Thymus (tissue), 11 donors: Measurements from ENCODE around the gene WWC2. TPM values are rescaled to one million over a fixed set of nuclear protein-coding genes. Genes with fewer than 3 reads are reported as not detected.

Experiments used
- DNase-seq, 9 donors: peaks; one replicate each; pipeline ENCODE4 v3.0.0-alpha.2; 2013; ENCODE audit warnings: low spot score in 9 of 9, low read depth in 6 of 9, missing footprints in 1 of 9
- H3K27ac ChIP-seq, 2 donors: one replicate each; pipeline ENCODE4 v1.5.1; 2013; ENCODE audit warnings: control low read depth in 1 of 2, low read depth in 1 of 2, low read length in 1 of 2, mild to moderate bottlenecking in 1 of 2, moderate library complexity in 1 of 2
- H3K27me3 ChIP-seq, 2 donors: one replicate each; pipeline ENCODE4 v1.5.1; 2013; ENCODE audit warnings: low read length in 1 of 2; ENCODE audit not compliant: control insufficient read depth in 2 of 2, insufficient read depth in 1 of 2
- H3K36me3 ChIP-seq, 2 donors: one replicate each; pipeline ENCODE4 v1.5.1; 2013; ENCODE audit warnings: low read length in 1 of 2, mild to moderate bottlenecking in 1 of 2, moderate library complexity in 1 of 2; ENCODE audit not compliant: control insufficient read depth in 2 of 2, insufficient read depth in 2 of 2
- H3K4me1 ChIP-seq, 2 donors: one replicate each; pipeline ENCODE4 v1.5.1; 2013; ENCODE audit warnings: low read length in 2 of 2; ENCODE audit not compliant: control insufficient read depth in 2 of 2, insufficient read depth in 2 of 2
- H3K4me3 ChIP-seq, 2 donors: one replicate each; pipeline ENCODE4 v1.5.1; 2013; ENCODE audit warnings: low read length in 2 of 2, control low read depth in 1 of 2, mild to moderate bottlenecking in 1 of 2
- H3K9me3 ChIP-seq, 2 donors: one replicate each; pipeline ENCODE4 v1.5.1; 2013; ENCODE audit warnings: low read length in 1 of 2, mild to moderate bottlenecking in 1 of 2; ENCODE audit not compliant: control insufficient read depth in 2 of 2, insufficient read depth in 1 of 2
- WGBS: extraction: QIAGEN DNeasy Blood & Tissue Kit; methylation state at CpG from one replicate; pipeline ENCODE4 v1.1.7; 2013; 5-methylcytosine and 5-hydroxymethylcytosine counted together
- polyA plus RNA-seq: library from polyadenylated mRNA; stranded (reverse); fragments of 200-250 nt; gene quantifications from one replicate; pipeline ENCODE4 v1.2.3, GENCODE V29; 2013
- total RNA-seq: library from RNA; stranded (reverse); fragments of 120-200 nt; gene quantifications from one replicate; pipeline ENCODE4 v1.2.4, GENCODE V29; 2013
- donor health status: healthy.

The WWC2 gene
- total and polyA plus RNA-seq, 2 donors, result 1.5 to 2.5 TPM

GRCh38 chr4:183289688-183290087, 190.6 kb downstream of the WWC2 start:
- 93% methylated on average over 5 of the region's 5 CpGs for WGBS
- Histone ChIP-seq H3K27me3 (no peaks in the 10 kb centered on the region), H3K27ac (no peak overlapping the region), H3K4me3 (no peak overlapping the region), H3K4me1 (no peaks in the 10 kb centered on the region), H3K9me3 (no peaks in the 10 kb centered on the region), H3K36me3 (no peaks in the 10 kb centered on the region)
- DNase-seq, result no peak

DNA sequence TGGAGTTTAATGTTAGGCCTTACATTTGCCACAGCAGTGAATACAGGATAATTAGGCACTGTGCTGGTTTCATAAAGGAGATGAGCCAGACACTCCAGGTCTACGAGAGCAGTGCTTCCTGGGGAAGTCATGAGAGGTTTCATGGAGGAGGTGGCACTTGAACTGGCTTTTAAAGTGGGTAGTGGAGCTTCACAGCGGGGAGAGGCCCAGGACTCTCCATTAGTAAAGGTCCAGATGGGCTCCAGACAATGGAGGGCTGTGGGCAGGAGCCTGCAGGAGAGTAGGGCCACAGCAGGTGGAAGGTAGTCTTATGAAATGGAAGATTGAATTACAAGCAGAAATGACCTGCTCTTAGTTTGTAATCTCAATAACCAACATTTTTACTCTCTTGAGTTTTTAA, 192.0 kb downstream of the WWC2 start:
- Histone ChIP-seq H3K4me3 (no peak overlapping the region), H3K4me1 (no peaks in the 10 kb centered on the region), H3K27ac (no peak overlapping the region), H3K36me3 (no peaks in the 10 kb centered on the region), H3K9me3 (no peaks in the 10 kb centered on the region), H3K27me3 (no peaks in the 10 kb centered on the region)
- no peak for DNase-seq
- 94% methylated on average over 2 of the region's 2 CpGs for WGBS

- WGBS, result 95% methylated on average over 10 of the region's 10 CpGs
- Histone ChIP-seq H3K9me3 (no peaks in the 10 kb centered on the region), H3K4me3 (no peak overlapping the region), H3K27ac (no peak overlapping the region), H3K27me3 (no peaks in the 10 kb centered on the region), H3K36me3 (no peaks in the 10 kb centered on the region), H3K4me1 (no peaks in the 10 kb centered on the region)
- DNase-seq, result no peak
Observed at GRCh38 chr4:183295711-183296110, 196.7 kb downstream of the WWC2 start.

DNA sequence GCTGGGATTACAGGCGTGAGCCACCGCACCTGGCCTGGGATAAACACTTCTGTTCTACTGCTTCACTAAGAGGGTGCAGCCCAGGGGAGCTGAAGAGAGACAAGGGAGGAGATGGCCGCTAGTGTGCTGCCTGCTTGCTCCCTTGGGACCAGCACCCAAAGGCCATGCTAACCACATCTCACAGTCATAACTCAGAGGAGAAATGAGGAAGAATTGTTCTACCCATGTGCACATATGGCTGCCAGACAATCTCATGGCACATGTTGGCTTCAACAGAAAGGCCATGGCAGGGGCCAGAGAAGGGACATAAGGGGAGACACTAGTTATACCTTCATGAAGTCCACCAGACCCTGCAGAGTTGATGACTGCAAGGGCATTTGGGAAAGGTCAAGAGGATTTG, 198.6 kb downstream of the WWC2 start:
- 98% methylated on average over 3 of the region's 3 CpGs for WGBS

DNA sequence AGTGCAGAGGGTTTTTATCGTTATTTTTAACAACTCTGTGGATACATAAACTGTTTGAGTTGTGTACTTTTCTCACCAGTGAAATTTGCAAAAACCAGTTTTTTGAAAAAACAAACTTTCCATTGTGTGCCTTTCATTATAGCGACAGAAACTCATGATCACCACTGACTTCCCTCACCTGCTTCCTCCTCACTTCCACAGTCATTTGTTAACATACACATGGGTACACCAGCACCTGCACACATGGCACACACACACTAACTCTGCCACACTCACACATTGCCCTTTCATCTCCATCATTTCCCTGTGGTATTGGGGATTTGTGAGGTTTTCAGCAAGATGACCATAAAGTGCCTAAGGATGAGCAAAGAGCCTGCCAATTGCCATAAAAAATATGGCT, 200.4 kb downstream of the WWC2 start:
- Histone ChIP-seq H3K36me3 (no peaks in the 10 kb centered on the region), H3K9me3 (no peaks in the 10 kb centered on the region), H3K27ac (no peak overlapping the region), H3K4me3 (no peak overlapping the region), H3K27me3 (no peaks in the 10 kb centered on the region), H3K4me1 (no peaks in the 10 kb centered on the region)
- DNase-seq, result no peak
- 38% methylated on average over 2 of the region's 2 CpGs for WGBS

More for the DNA sequence above, 198.6 kb downstream of the WWC2 start:
- no peaks in the 10 kb centered on the region for H3K27me3 ChIP-seq
- no peaks in the 10 kb centered on the region for H3K4me1 ChIP-seq
- no peak overlapping the region for H3K4me3 ChIP-seq
- H3K36me3 ChIP-seq, result no peaks in the 10 kb centered on the region
- no peak for DNase-seq
- H3K27ac ChIP-seq, result no peak overlapping the region
- H3K9me3 ChIP-seq, result no peaks in the 10 kb centered on the region

GRCh38 chr4:183300070-183300469, 201.0 kb downstream of the WWC2 start:
- Histone ChIP-seq H3K27me3 (no peaks in the 10 kb centered on the region), H3K27ac (no peak overlapping the region), H3K4me1 (no peaks in the 10 kb centered on the region), H3K9me3 (no peaks in the 10 kb centered on the region), H3K36me3 (no peaks in the 10 kb centered on the region), H3K4me3 (no peak overlapping the region)
- no peak for DNase-seq
- WGBS, result 95% methylated on average over 6 of the region's 6 CpGs

DNA sequence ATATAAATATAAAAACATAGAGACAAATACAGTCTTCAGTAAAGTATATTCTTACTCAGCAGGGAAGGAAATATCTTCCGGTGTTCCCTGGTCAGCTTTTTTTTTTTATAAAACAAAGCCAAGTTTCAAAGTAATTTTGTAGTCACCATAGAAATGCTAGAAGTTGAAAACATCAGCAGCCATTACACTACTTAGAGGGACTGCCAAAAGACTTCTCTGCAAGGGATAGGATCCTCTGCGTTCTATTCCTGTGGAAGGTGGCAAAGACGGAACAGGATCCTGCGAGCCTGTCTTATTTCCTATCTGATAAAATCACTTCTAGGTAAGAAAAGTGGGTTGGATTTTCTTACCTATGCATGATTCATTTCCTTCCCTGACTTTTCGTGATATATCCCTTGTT, 201.6 kb downstream of the WWC2 start:
- DNase-seq, result no peak
- no peaks in the 10 kb centered on the region for H3K4me1 ChIP-seq
- WGBS, result 92% methylated on average over 5 of the region's 5 CpGs

GRCh38 chr4:183303301-183303700, 204.2 kb downstream of the WWC2 start:
- Histone ChIP-seq H3K36me3 (no peaks in the 10 kb centered on the region), H3K9me3 (no peaks in the 10 kb centered on the region), H3K4me1 (no peaks in the 10 kb centered on the region), H3K27ac (no peak overlapping the region), H3K27me3 (no peaks in the 10 kb centered on the region), H3K4me3 (no peak overlapping the region)
- no peak for DNase-seq
- WGBS, result 97% methylated on average over 4 of the region's 4 CpGs

More for the DNA sequence above, 201.6 kb downstream of the WWC2 start:
- Histone ChIP-seq H3K27ac (no peak overlapping the region), H3K4me3 (no peak overlapping the region), H3K27me3 (no peaks in the 10 kb centered on the region), H3K9me3 (no peaks in the 10 kb centered on the region), H3K36me3 (no peaks in the 10 kb centered on the region)

- no peak overlapping the region for H3K27ac ChIP-seq
- H3K4me3 ChIP-seq, result no peak overlapping the region
- no peaks in the 10 kb centered on the region for H3K27me3 ChIP-seq
- no peaks in the 10 kb centered on the region for H3K9me3 ChIP-seq
- H3K4me1 ChIP-seq, result no peaks in the 10 kb centered on the region
- no peak for DNase-seq
- 96% methylated on average over 4 of the region's 4 CpGs for WGBS
- H3K36me3 ChIP-seq, result no peaks in the 10 kb centered on the region
Observed at GRCh38 chr4:183304067-183304466, 205.0 kb downstream of the WWC2 start.

- Histone ChIP-seq H3K4me1 (no peaks in the 10 kb centered on the region), H3K27ac (no peak overlapping the region), H3K27me3 (no peaks in the 10 kb centered on the region), H3K4me3 (no peak overlapping the region), H3K36me3 (no peaks in the 10 kb centered on the region), H3K9me3 (no peaks in the 10 kb centered on the region)
- DNase-seq, result no peak
- 88% methylated on average over 2 of the region's 2 CpGs for WGBS
Observed at GRCh38 chr4:183304538-183304937, 205.5 kb downstream of the WWC2 start.
